ENCODE measurements around the gene L2HGDH. TPM values are rescaled to one million over a fixed set of nuclear protein-coding genes. Genes with fewer than 3 reads are reported as not detected.
A peak's percentile ranks its signal among the peaks of the same experiment; 100 is the strongest.

L2HGDH gene
- total and polyA plus RNA-seq, 8 donors: 4.6 to 6.5 (median 6.4) TPM

DNA sequence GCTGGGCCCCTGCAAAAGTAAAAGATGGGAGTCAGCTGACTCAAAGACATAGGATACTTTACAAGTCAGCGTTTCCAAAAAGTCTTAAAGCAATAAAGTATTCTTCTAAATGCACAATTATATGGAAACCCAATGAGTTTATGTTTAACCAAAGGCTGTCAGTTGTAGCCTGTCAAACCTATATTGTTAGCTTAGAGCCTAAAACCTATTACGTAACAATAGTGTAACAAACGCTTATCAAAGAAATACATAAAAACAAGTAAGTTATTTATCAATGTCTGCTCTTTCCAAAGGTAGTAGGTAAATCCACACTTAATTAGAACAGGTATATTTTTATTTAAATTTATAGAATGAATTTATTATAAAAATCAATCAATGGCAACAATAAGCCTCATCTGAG lies 64.8 kb downstream of the L2HGDH start:
- Histone ChIP-seq H3K4me1 (no peaks in the 10 kb centered on the region), H3K9me3 (no peaks in the 10 kb centered on the region), H3K27ac (no peak overlapping the region), H3K27me3 (no peaks in the 10 kb centered on the region), H3K36me3 (no peaks in the 10 kb centered on the region), H3K4me3 (no peak overlapping the region)
- TF ChIP-seq, protein P1, sequence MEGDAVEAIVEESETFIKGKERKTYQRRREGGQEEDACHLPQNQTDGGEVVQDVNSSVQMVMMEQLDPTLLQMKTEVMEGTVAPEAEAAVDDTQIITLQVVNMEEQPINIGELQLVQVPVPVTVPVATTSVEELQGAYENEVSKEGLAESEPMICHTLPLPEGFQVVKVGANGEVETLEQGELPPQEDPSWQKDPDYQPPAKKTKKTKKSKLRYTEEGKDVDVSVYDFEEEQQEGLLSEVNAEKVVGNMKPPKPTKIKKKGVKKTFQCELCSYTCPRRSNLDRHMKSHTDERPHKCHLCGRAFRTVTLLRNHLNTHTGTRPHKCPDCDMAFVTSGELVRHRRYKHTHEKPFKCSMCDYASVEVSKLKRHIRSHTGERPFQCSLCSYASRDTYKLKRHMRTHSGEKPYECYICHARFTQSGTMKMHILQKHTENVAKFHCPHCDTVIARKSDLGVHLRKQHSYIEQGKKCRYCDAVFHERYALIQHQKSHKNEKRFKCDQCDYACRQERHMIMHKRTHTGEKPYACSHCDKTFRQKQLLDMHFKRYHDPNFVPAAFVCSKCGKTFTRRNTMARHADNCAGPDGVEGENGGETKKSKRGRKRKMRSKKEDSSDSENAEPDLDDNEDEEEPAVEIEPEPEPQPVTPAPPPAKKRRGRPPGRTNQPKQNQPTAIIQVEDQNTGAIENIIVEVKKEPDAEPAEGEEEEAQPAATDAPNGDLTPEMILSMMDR (IDR thresholded peaks at IDR 0.05): no peak
- DNase-seq (no peak), ATAC-seq (no peak)
- intact Hi-C loops (cut with DNase I): no loop called here

DNA sequence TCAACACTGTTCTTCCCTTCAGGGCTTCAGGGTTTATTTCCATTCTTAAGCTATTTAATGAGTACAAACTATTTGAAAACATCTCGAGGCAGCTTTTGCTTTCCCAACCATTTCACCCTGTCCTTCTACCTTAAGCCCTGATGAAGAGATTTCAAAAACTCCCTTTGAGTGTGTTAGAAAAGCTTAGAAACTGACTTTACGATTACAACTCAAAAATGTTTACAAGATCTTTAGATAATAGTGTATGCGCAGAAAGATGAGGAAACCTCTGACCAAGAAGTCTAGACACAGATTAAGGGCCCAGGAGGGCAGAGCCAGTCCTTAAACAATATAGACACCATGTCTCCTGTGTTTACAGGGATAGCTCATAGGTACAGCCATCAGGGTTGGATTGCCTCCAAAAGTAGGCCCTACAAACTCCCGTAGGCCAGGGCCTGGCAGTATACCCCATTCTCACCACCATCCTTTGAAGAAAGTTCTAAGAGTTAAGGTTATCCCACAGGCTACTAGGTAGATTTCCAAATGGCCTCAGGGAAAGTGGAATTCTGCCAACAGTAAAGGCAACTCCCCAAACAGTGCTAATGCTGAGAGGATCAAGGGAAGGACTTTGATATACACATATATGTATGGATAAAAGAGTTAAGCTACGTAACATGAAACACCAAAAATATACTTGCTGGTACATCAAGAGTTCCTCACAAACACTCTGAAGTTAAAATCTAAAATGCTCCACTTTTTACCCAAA lies 69.3 kb downstream of the L2HGDH start:
- Histone ChIP-seq H3K27ac (no peak overlapping the region), H3K9me3 (no peaks in the 10 kb centered on the region), H3K36me3 (no peaks in the 10 kb centered on the region), H3K27me3 (no peaks in the 10 kb centered on the region), H3K4me3 (no peak overlapping the region), H3K4me1 (peaks cover 0 to under 1% of the 10 kb centered on the region in 2 donors)
- ATAC-seq (no peak), DNase-seq (no peak)
- TF ChIP-seq, protein P1 (IDR thresholded peaks at IDR 0.05): no peak
- intact Hi-C loops (cut with DNase I): no loop called here

DNA sequence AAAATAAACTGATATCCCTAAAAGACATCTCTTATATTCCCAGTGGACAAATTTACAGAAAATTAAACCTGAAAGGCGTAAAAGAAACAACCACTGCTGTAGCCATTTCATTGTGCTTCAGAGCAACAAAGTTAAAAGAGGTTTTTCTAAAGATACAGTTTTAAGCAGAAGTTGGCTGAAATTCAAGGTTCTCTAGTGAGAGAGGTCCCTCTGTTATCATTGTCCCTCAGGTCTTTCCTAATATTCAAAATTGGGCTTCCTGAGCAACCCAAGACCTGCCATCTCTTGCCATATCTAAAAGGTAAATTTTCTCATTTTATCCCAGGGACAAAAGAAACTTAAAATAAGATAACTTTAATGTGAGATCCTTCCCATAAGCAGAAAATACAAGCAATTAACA lies 69.9 kb downstream of the L2HGDH start:
- no peak for DNase-seq

DNA sequence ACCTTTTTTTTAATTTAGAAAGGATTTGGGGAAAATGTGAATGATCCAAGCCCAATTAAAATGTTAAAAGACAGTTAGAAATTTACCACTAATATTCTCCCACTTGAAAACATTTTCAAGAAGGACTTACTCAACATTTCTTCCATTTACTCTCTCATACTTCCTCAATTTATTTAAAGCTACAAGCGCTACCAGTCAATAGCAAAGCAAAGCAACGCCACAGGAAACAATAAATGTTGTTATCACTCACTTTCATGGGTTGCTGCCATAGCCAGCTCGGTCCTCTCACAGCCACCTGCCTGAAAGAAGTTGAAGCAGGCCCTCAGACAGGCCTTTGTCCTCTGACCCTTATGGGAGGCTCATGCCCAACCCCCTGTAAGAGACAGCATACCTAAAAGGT lies 74.6 kb downstream of the L2HGDH start:
- Histone ChIP-seq H3K36me3 (no peaks in the 10 kb centered on the region), H3K9me3 (no peaks in the 10 kb centered on the region), H3K4me1 (peaks cover 2 to 8% of the 10 kb centered on the region in 2 donors), H3K27ac (peak overlapping the region in 1 of 2 donors; percentile 61), H3K27me3 (no peaks in the 10 kb centered on the region), H3K4me3 (no peak overlapping the region)
- TF ChIP-seq, protein P1 (IDR thresholded peaks at IDR 0.05): no peak
- ATAC-seq: no peak
- DNase-seq: no peak
- intact Hi-C loops (cut with DNase I): no loop called here

More for the DNA sequence above, 69.9 kb downstream of the L2HGDH start:
- Histone ChIP-seq H3K9me3 (no peaks in the 10 kb centered on the region), H3K4me1 (peaks cover 0 to 7% of the 10 kb centered on the region in 2 donors), H3K27me3 (no peaks in the 10 kb centered on the region), H3K4me3 (no peak overlapping the region), H3K27ac (no peak overlapping the region), H3K36me3 (no peaks in the 10 kb centered on the region)
- ATAC-seq: no peak
- intact Hi-C loops (cut with DNase I): no loop called here
- TF ChIP-seq, protein P1 (IDR thresholded peaks at IDR 0.05): no peak

DNA sequence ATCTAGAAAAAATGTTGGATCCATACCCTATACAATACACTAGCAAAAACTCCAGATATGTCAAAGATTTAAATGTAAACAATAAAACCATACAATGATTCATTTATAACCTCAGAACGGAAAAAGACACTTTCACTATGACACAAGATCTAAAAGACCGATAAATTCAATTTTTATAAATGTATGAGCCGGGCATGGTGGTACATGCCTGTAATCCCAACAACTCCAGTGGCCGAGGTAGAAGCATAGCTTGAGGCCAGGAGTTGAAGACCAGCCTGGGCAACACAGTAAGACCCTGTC lies 78.1 kb downstream of the L2HGDH start:
- intact Hi-C loops (cut with DNase I): no loop called here
- TF ChIP-seq, protein P1 (IDR thresholded peaks at IDR 0.05): no peak
- Histone ChIP-seq H3K9me3 (no peaks in the 10 kb centered on the region), H3K27me3 (no peaks in the 10 kb centered on the region), H3K4me1 (peaks cover 13 to 28% of the 10 kb centered on the region in 2 donors), H3K27ac (no peak overlapping the region), H3K4me3 (no peak overlapping the region), H3K36me3 (no peaks in the 10 kb centered on the region)
- DNase-seq: no peak
- no peak for ATAC-seq
